SK-N-SH (cell line): ENCODE data around the gene EXOG. TPM values are rescaled to one million over a fixed set of nuclear protein-coding genes. Genes with fewer than 3 reads are reported as not detected.

ENCODE experiments used
- CTCF ChIA-PET: fragments of 300-600, 350-600 bp; formaldehyde crosslinking; extraction: SDS; loops from one replicate; lab custom pipeline; 2021; lab: Yijun Ruan, JAX
- POLR2A ChIA-PET: fragments of 350-600 bp; sonication (Branson Sonifier 250); formaldehyde crosslinking; extraction: SDS; loops from one replicate; lab custom pipeline; 2020; ENCODE audit warnings: antibody characterized with exemption, inconsistent platforms; lab: Yijun Ruan, JAX
- DNase-seq: peaks from one replicate; pipeline ENCODE4 v3.0.0; 2012
- H2AFZ ChIP-seq: fragments of 200-600 bp; sonication (generic); 2 replicates; pipeline ENCODE4 v1.8.1; 2016; ENCODE audit warnings: antibody characterized with exemption, mild to moderate bottlenecking, low read depth
- H3F3A ChIP-seq: fragments of 200-600 bp; sonication (generic); replicated peaks from 2 replicates; pipeline ENCODE3; 2016; ENCODE audit warnings: antibody characterized with exemption, mild to moderate bottlenecking; ENCODE audit not compliant: insufficient read depth
- H3K27ac ChIP-seq, 2 experiments: fragments of 200-500 bp in 1 of 2; fragments of 200-600 bp in 1 of 2; sonication (Bioruptor generic) in 1 of 2; sonication (generic), shearing (Covaris generic) in 1 of 2; 2 replicates each; pipeline versions ENCODE4 v1.5.1 to v1.6.1; 2014 to 2016; ENCODE audit warnings: low read depth in 2 of 2, inconsistent platforms in 1 of 2, low read length in 1 of 2, mild to moderate bottlenecking in 1 of 2, mixed read lengths in 1 of 2
- H3K27me3 ChIP-seq: fragments of 200-600 bp; sonication (generic), shearing (Covaris generic); 2 replicates; pipeline ENCODE4 v1.6.1; 2016; ENCODE audit warnings: mixed run types; ENCODE audit not compliant: insufficient read depth
- H3K36me3 ChIP-seq, 2 experiments: fragments of 200-500 bp in 1 of 2; fragments of 200-600 bp in 1 of 2; sonication (Bioruptor generic) in 1 of 2; sonication (generic) in 1 of 2; replicated peaks in 1 of 2; 2 replicates each; pipeline versions ENCODE3 to v1.5.1; 2014 to 2016; ENCODE audit warnings: low read length in 1 of 2, mild to moderate bottlenecking in 1 of 2; ENCODE audit not compliant: insufficient read depth in 2 of 2, control insufficient read depth in 1 of 2
- H3K4me1 ChIP-seq, 2 experiments: fragments of 200-500 bp in 1 of 2; fragments of 200-600 bp in 1 of 2; sonication (Bioruptor generic) in 1 of 2; sonication (generic), shearing (Covaris generic) in 1 of 2; 2 replicates each; pipeline versions ENCODE4 v1.5.1 to v1.6.1; 2014 to 2016; ENCODE audit warnings: low read depth in 1 of 2, low read length in 1 of 2, mixed run types in 1 of 2; ENCODE audit not compliant: insufficient read depth in 2 of 2, control insufficient read depth in 1 of 2
- H3K4me2 ChIP-seq: fragments of 200-600 bp; sonication (generic), shearing (Covaris generic); 2 replicates; pipeline ENCODE4 v1.6.1; 2017; ENCODE audit warnings: mixed run types
- H3K4me3 ChIP-seq, 2 experiments: fragments of 200-500 bp in 1 of 2; fragments of 200-600 bp in 1 of 2; sonication (Bioruptor generic) in 1 of 2; sonication (generic), shearing (Covaris generic) in 1 of 2; 2 replicates each; pipeline versions ENCODE4 v1.5.1 to v1.8.1; 2014 to 2016; ENCODE audit warnings: low read depth in 2 of 2, inconsistent platforms in 1 of 2, low read length in 1 of 2, mild to moderate bottlenecking in 1 of 2, mixed read lengths in 1 of 2, moderate library complexity in 1 of 2
- H3K79me2 ChIP-seq: fragments of 200-600 bp; sonication (generic); 2 replicates; pipeline ENCODE4 v1.8.1; 2017; ENCODE audit warnings: mild to moderate bottlenecking; ENCODE audit not compliant: insufficient read depth
- H3K9ac ChIP-seq: fragments of 200-600 bp; sonication (generic); 2 replicates; pipeline ENCODE4 v1.6.1; 2017; ENCODE audit warnings: mixed run types
- H3K9me2 ChIP-seq: fragments of 200-600 bp; sonication (generic); 2 replicates; pipeline ENCODE4 v1.6.1; 2017; ENCODE audit warnings: mixed run types
- H3K9me3 ChIP-seq: fragments of 200-600 bp; sonication (generic); 2 replicates; pipeline ENCODE4 v1.6.1; 2017; ENCODE audit warnings: mixed run types, mild to moderate bottlenecking, moderate library complexity
- H4K20me1 ChIP-seq: fragments of 200-600 bp; sonication (generic); 2 replicates; pipeline ENCODE4 v1.6.1; 2017; ENCODE audit warnings: mild to moderate bottlenecking, mixed run types; ENCODE audit not compliant: insufficient read depth
- ELF1 ChIP-seq: IDR thresholded peaks from 2 replicates; pipeline ENCODE4 v1.4.0; 2012
- EZH2phosphoT487 ChIP-seq: fragments of 200-600 bp; sonication (generic); IDR thresholded peaks from 2 replicates; pipeline ENCODE4 v1.6.1; 2017; ENCODE audit warnings: low read depth, mixed run types, mild to moderate bottlenecking, antibody characterized with exemption, moderate library complexity, borderline replicate concordance
- FOSL2 ChIP-seq: IDR thresholded peaks from 2 replicates; pipeline ENCODE4 v1.4.0; 2012; ENCODE audit warnings: low read depth, mild to moderate bottlenecking, moderate library complexity, borderline replicate concordance
- FOXJ3 ChIP-seq: sonication (generic); formaldehyde crosslinking; IDR thresholded peaks from 2 replicates; pipeline ENCODE4 v1.5.1; 2020; ENCODE audit warnings: mild to moderate bottlenecking, missing genetic modification reagents
- GABPA ChIP-seq: IDR thresholded peaks from 2 replicates; pipeline ENCODE4 v1.4.0; 2012; ENCODE audit warnings: low read depth, mild to moderate bottlenecking
- GATA2 ChIP-seq: sonication (generic); formaldehyde crosslinking; IDR thresholded peaks from 2 replicates; pipeline ENCODE4 v1.5.0; 2020; ENCODE audit warnings: mild to moderate bottlenecking, missing genetic modification reagents
- IRF3 ChIP-seq: fragments of 150-350 bp; IDR thresholded peaks from 2 replicates; pipeline ENCODE4 v1.6.1; 2016; ENCODE audit warnings: mild to moderate bottlenecking, low read depth, low read length
- JUND ChIP-seq: IDR thresholded peaks from 2 replicates; pipeline ENCODE4 v1.4.0; 2012
- MEF2A ChIP-seq: IDR thresholded peaks from 2 replicates; pipeline ENCODE4 v1.4.0; 2012; ENCODE audit warnings: low read depth, borderline replicate concordance
- MXI1 ChIP-seq: IDR thresholded peaks from 2 replicates; pipeline ENCODE4 v1.6.1; 2012; ENCODE audit warnings: mild to moderate bottlenecking, low read depth, low read length, improper control_type of control experiment
- NFIC ChIP-seq: IDR thresholded peaks from 2 replicates; pipeline ENCODE4 v1.4.0; 2012; ENCODE audit warnings: borderline replicate concordance
- POLR2AphosphoS5 ChIP-seq: IDR thresholded peaks from 2 replicates; pipeline ENCODE4 v1.6.1; 2012; ENCODE audit warnings: low read depth, low read length
- SIN3A ChIP-seq: IDR thresholded peaks from 2 replicates; pipeline ENCODE4 v1.6.1; 2012; ENCODE audit warnings: low read depth, mild to moderate bottlenecking, low read length, moderate library complexity, borderline replicate concordance
- TAF1 ChIP-seq: IDR thresholded peaks from 2 replicates; pipeline ENCODE4 v1.6.1; 2012; ENCODE audit warnings: low read depth, mild to moderate bottlenecking, low read length, moderate library complexity, borderline replicate concordance
- TCF12 ChIP-seq: IDR thresholded peaks from 2 replicates; pipeline ENCODE4 v1.4.0; 2012
- YY1 ChIP-seq: IDR thresholded peaks from 2 replicates; pipeline ENCODE4 v1.4.0; 2012; ENCODE audit warnings: low read depth, mild to moderate bottlenecking
- WGBS: methylation state at CpG from one replicate; pipeline ENCODE4 v1.1.6; 2017; ENCODE audit warnings: low lambda C conversion rate; 5-methylcytosine and 5-hydroxymethylcytosine counted together
- polyA plus RNA-seq, 3 experiments: library from polyadenylated mRNA; depleted of rRNA; stranded (reverse); fragments of >200 nt; gene quantifications; 2 replicates each; pipeline ENCODE4 v1.2.3, GENCODE V29; 2012
- TF ChIP-seq, protein P1 (sequence below): IDR thresholded peaks from 2 replicates; pipeline ENCODE4 v1.4.0; 2012; ENCODE audit warnings: low read depth, borderline replicate concordance
- TF ChIP-seq, protein P2 (sequence below): IDR thresholded peaks from 2 replicates; pipeline ENCODE4 v1.4.0; 2012; ENCODE audit warnings: low read depth
- TF ChIP-seq, protein P3 (sequence below): fragments of 150-350 bp; IDR thresholded peaks from 2 replicates; pipeline ENCODE4 v1.6.1; 2017; ENCODE audit warnings: antibody characterized with exemption, low read length, low read depth, borderline replicate concordance
- TF ChIP-seq, protein P4 (sequence below): IDR thresholded peaks from 2 replicates; pipeline ENCODE4 v1.6.1; 2012; ENCODE audit warnings: mild to moderate bottlenecking, low read depth, low read length, moderate library complexity
- TF ChIP-seq, protein P5 (sequence below): IDR thresholded peaks from 2 replicates; pipeline ENCODE4; 2012

Gene EXOG
- polyA plus RNA-seq, 1 of the 3 experiments (the other 2 are of a cell fraction) = 6.2 TPM

- H3K9me3 ChIP-seq = no peaks in the 10 kb centered on the region
- TF ChIP-seq POLR2AphosphoS5 = no peak
- TF ChIP-seq YY1 = no peak
- no peak for TF ChIP-seq MEF2A
- no peak for TF ChIP-seq IRF3
- no peak for TF ChIP-seq JUND
- no peak for DNase-seq
- POLR2A ChIA-PET = no interaction called here
- no peak overlapping the region for H3K27ac ChIP-seq
- no peak overlapping the region for H3K4me2 ChIP-seq
- no peak overlapping the region for H3K4me3 ChIP-seq
- WGBS = no CpG with 5 or more reads among the region's 2 CpGs
- peaks cover 9 to 50% of the 10 kb centered on the region in 2 experiments for H3K36me3 ChIP-seq
- H3K9ac ChIP-seq = no peak overlapping the region
- H2AFZ ChIP-seq = no peak overlapping the region
- H3K79me2 ChIP-seq = no peaks in the 10 kb centered on the region
- peaks cover 0 to 9% of the 10 kb centered on the region in 2 experiments; a peak in 1 of 4 replicates for H3K4me1 ChIP-seq
- CTCF ChIA-PET = interaction anchor here (0.8 to 7.7 kb wide), 20 partner anchors 9 to 507 kb away, joined by 3 to 146 read pairs (median 7); partner anchors contain the start of genes EXOG and XYLB
- H3K9me2 ChIP-seq = no peaks in the 10 kb centered on the region
- no peaks in the 10 kb centered on the region for H3F3A ChIP-seq
- H3K27me3 ChIP-seq = no peaks in the 10 kb centered on the region
- 0 out of 2 replicates have a peak, but pooled peaks cover 6% of the 10 kb centered on the region for H4K20me1 ChIP-seq
Measured at GRCh38 chr3:38480930-38481329, 15.2 kb upstream of the EXOG start.

- H3K27ac ChIP-seq = no peak overlapping the region
- no peak overlapping the region for H3K4me3 ChIP-seq
- 90% methylated on average over 10 of the region's 10 CpGs for WGBS
- no peaks in the 10 kb centered on the region; a peak in 1 of 4 replicates for H3K4me1 ChIP-seq
- H4K20me1 ChIP-seq = no peaks in the 10 kb centered on the region
- H3K9me3 ChIP-seq = no peaks in the 10 kb centered on the region
- CTCF ChIA-PET = interaction anchor here (1.2 to 7.7 kb wide), 3 partner anchors 13 to 137 kb away, joined by 3 to 146 read pairs (median 5); partner anchors contain the start of genes EXOG and XYLB
- DNase-seq = no peak
- H2AFZ ChIP-seq = no peak overlapping the region
- H3K27me3 ChIP-seq = no peaks in the 10 kb centered on the region
- no peaks in the 10 kb centered on the region for H3K79me2 ChIP-seq
- no peaks in the 10 kb centered on the region for H3F3A ChIP-seq
- no peak overlapping the region for H3K9ac ChIP-seq
- peaks cover 9 to 48% of the 10 kb centered on the region in 2 experiments for H3K36me3 ChIP-seq
- POLR2A ChIA-PET = no interaction called here
- H3K4me2 ChIP-seq = no peak overlapping the region
- H3K9me2 ChIP-seq = no peaks in the 10 kb centered on the region
- TF ChIP-seq FOXJ3 = no peak
- TF ChIP-seq TAF1 = no peak
- TF ChIP-seq, protein P1, sequence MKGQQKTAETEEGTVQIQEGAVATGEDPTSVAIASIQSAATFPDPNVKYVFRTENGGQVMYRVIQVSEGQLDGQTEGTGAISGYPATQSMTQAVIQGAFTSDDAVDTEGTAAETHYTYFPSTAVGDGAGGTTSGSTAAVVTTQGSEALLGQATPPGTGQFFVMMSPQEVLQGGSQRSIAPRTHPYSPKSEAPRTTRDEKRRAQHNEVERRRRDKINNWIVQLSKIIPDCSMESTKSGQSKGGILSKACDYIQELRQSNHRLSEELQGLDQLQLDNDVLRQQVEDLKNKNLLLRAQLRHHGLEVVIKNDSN = no peak
- no peak for TF ChIP-seq TCF12
- TF ChIP-seq, protein P2, sequence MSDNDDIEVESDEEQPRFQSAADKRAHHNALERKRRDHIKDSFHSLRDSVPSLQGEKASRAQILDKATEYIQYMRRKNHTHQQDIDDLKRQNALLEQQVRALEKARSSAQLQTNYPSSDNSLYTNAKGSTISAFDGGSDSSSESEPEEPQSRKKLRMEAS = no peak
- TF ChIP-seq SIN3A = no peak
- TF ChIP-seq EZH2phosphoT487 = no peak
- no peak for TF ChIP-seq ELF1
- TF ChIP-seq GABPA = no peak
- no peak for TF ChIP-seq FOSL2
- TF ChIP-seq, protein P3, sequence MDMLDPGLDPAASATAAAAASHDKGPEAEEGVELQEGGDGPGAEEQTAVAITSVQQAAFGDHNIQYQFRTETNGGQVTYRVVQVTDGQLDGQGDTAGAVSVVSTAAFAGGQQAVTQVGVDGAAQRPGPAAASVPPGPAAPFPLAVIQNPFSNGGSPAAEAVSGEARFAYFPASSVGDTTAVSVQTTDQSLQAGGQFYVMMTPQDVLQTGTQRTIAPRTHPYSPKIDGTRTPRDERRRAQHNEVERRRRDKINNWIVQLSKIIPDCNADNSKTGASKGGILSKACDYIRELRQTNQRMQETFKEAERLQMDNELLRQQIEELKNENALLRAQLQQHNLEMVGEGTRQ = no peak
- TF ChIP-seq, protein P4, sequence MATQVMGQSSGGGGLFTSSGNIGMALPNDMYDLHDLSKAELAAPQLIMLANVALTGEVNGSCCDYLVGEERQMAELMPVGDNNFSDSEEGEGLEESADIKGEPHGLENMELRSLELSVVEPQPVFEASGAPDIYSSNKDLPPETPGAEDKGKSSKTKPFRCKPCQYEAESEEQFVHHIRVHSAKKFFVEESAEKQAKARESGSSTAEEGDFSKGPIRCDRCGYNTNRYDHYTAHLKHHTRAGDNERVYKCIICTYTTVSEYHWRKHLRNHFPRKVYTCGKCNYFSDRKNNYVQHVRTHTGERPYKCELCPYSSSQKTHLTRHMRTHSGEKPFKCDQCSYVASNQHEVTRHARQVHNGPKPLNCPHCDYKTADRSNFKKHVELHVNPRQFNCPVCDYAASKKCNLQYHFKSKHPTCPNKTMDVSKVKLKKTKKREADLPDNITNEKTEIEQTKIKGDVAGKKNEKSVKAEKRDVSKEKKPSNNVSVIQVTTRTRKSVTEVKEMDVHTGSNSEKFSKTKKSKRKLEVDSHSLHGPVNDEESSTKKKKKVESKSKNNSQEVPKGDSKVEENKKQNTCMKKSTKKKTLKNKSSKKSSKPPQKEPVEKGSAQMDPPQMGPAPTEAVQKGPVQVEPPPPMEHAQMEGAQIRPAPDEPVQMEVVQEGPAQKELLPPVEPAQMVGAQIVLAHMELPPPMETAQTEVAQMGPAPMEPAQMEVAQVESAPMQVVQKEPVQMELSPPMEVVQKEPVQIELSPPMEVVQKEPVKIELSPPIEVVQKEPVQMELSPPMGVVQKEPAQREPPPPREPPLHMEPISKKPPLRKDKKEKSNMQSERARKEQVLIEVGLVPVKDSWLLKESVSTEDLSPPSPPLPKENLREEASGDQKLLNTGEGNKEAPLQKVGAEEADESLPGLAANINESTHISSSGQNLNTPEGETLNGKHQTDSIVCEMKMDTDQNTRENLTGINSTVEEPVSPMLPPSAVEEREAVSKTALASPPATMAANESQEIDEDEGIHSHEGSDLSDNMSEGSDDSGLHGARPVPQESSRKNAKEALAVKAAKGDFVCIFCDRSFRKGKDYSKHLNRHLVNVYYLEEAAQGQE = no peak
- TF ChIP-seq NFIC = no peak
- TF ChIP-seq MXI1 = no peak
- no peak for TF ChIP-seq GATA2
- TF ChIP-seq, protein P5, sequence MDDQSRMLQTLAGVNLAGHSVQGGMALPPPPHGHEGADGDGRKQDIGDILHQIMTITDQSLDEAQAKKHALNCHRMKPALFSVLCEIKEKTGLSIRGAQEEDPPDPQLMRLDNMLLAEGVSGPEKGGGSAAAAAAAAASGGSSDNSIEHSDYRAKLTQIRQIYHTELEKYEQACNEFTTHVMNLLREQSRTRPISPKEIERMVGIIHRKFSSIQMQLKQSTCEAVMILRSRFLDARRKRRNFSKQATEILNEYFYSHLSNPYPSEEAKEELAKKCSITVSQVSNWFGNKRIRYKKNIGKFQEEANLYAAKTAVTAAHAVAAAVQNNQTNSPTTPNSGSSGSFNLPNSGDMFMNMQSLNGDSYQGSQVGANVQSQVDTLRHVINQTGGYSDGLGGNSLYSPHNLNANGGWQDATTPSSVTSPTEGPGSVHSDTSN = no peak
- no peak for TF ChIP-seq POLR2AphosphoS5
Measured at GRCh38 chr3:38482951-38483350, 13.2 kb upstream of the EXOG start.
